T47D (cell line): ENCODE data around the gene FASTK.

ENCODE experiments used
- DNase-seq, 2 experiments: peaks; one replicate each; pipeline versions ENCODE4 v3.0.0 to v3.0.0-alpha.2; 2011 to 2012; ENCODE audit warnings: low read depth in 1 of 2, low spot score in 1 of 2
- JUND ChIP-seq: IDR thresholded peaks from 2 replicates; pipeline ENCODE4 v1.6.1; 2012; ENCODE audit warnings: low read depth
- in situ Hi-C: cut with HindIII; loops from 2 replicates; pipeline ENCODE4 v1.10.0; 2016; ENCODE audit warnings: low sequenced_read_pairs, low pct_unique_long_range_greater_than_20kb

FASTK gene

DNA sequence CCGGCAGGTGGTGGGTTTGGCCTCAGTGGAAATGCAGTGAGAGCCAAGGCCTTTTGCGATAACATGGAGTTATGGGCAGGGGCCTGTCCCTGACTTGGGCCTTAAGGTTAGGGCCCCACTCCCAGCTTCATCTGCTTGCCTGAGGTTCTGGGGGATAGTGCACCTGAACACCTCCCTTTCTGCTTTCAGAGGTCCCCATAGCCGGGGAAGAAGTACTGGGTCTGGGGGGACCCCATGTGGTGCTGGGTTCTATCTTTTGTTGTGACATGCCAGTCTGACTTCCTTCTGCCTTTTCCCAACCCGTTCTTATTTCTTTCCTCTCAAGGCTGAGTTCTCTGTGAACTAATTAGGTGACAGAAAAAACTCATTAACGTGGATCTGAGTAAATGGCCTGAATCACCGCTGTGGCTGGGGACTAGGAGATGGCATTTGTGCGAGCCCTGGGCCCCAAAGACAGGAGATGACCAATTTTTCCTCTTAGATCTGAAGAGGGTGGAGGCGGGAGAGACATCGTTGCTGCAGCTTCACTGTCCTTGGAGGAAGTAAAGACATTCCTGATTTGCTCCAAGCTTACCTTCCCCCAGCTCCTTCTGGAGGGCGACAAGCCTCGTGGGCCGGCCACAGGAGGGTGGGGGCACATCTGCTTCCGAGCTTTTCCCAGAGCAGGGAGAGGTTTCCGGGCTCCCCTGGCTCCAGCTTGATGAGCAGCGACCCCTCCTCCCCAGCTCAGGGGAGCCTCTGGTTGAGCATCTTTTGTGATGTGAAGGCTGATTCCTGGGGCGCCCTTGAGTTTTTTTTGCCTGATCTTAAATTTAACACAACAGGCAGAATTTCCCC, 7.6 kb upstream of the FASTK start:
- DNase-seq, result no peak
- in situ Hi-C loops, result no loop called here
- no peak for TF ChIP-seq JUND

DNA sequence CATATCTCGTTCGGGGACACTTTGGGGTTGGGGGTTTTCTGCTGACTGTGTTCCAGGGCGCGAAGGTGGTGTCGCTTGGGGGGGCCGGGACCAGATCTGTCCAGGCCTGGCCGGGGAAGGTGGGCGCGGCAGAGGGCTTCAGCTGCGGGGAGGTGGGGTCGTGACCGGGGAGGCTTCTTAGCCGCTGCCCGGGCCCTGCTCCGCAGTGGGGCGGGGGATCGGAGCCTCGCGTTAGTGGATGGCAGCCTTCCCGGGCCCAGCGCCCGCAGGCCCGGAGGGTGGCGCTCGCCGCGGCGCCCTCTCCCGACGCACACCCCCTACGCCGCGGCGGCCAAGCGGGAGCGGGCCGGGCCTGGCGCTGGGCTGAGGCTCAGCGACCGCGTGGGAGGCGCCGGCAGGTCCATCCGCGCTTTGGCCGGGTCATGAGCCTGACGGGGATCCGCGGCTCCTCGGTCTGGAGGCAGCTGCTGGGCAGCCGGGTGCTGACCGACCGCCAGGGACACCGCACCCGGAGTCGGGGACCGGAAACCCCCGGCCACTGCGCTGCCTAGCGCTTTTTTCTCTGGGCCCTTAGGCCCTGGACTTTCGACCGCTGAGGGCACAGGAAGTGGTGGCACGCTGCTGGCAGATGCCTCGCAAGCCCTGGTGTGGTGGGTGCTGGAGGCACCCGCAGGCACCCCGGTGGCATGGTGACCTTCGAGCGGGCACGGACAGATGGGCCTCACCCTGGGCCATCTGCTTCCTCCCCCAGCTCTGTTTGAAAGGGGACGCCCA, 6.8 kb upstream of the FASTK start:
- TF ChIP-seq JUND, result no peak
- peak; percentile 45 to 56 for DNase-seq
- in situ Hi-C loops, result no loop called here

DNA sequence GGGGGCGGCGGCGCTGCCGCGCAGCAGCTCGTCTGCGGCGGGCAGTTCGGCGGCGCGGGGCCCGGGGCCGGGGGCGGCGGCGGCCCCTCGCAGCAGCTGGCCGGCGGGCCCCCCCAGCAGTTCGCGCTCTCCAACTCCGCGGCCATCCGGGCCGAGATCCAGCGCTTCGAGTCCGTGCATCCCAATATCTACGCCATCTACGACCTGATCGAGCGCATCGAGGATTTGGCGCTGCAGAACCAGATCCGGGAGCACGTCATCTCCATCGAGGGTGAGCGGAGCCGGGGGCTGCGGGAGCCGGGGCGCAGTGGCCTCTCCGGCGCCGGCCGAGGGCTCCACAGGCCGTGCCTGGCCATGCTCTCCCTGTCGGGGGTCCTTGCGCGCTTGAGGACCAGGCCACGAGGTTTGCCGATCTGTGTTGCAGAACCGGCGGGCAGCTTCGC, 6.2 kb upstream of the FASTK start:
- TF ChIP-seq JUND, result no peak
- DNase-seq, result no peak
- in situ Hi-C loops, result no loop called here

DNA sequence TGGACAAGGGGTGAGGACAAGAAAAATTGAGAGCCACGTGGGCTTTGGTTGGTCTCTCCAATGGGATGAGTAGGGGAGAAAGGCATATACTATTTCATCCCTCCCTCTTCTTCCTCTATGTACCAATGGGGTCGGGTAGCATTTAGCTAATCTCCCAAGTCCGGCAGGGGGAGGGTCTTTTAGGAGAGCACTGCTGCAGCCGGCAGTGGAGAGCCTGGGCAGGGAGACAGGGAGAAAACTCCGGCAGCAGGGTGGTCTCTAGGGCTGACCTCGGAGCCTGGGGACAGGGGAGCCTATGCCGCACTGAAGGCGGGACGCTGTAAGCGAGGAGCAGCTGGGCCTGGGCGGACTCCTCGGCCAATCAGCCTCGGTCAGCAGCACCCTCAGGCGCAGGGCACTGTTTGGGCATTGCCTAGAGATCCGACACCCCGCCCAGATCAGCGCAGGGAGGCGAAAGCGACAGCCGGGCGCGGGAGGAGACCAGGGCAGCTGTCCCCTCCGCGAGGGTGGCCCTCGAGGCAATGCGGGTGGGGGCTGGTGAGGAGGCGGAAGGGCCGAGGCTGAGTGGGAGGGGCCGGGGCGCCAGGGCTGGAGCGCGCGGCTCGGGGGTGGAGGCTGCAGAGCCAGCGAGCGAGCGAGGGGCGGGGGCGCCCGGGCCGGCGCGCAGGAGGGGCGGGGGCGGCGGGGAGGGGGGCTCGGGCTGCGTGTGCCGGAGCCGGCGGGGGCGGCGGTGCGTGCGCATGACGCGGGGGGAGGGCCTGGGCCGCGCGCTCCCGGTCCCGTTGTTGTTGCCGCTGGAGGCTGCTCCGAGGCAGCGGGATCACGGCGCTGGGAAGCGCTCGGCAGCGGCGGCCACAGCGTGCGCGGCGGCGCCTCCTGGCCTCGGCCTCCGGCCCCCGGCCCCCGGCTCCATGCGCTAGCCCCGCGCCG, 5.3 kb upstream of the FASTK start, which contains the start of gene AGAP3:
Gene AGAP3, plus strand, starts transcription at position 785 of the 930 bp plus-strand sequence. CDS start 267 bp downstream, outside the sequence.
- in situ Hi-C loops, result no loop called here
- DNase-seq, result peak; percentile 73 to 94

DNA sequence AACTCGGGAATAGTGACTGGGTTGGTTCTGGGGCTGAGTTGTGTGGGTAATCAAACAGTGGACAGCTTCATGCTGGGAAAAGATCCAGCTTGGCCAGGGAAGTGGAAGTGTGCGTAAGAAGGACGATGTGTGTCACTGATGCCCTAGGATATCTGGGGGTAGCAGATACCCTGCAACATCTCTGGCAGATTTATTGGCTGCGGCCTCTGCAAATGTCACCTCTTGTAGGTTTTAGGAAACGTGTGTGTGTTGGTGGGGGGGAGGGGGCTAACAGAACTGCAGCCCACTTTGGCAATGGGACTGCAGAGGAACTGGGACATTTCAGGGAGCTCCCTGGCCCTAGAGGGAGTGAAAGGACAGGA, 4.7 kb upstream of the FASTK start:
- DNase-seq, result no peak
- TF ChIP-seq JUND, result no peak
- in situ Hi-C loops, result no loop called here

More for the DNA sequence above, 5.3 kb upstream of the FASTK start, which contains the start of gene AGAP3:
- no peak for TF ChIP-seq JUND

DNA sequence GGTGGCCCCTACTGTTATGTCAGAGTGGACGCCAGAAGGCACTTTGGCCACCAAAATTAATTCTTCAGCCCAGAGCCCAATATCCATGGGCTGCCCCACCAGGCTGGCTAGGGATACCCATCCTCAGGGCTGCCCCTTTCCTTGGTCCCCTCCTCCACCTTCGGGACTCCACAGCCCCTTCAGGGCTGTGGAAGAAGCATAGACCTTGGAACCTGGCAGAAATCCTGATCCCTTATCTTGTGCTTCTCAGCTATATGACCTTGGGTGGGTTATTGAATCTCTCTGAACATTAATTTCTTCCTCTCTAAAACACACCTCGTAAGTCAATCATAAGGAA, 3.2 kb upstream of the FASTK start:
- in situ Hi-C loops, result no loop called here
- no peak for TF ChIP-seq JUND
- DNase-seq, result no peak

DNA sequence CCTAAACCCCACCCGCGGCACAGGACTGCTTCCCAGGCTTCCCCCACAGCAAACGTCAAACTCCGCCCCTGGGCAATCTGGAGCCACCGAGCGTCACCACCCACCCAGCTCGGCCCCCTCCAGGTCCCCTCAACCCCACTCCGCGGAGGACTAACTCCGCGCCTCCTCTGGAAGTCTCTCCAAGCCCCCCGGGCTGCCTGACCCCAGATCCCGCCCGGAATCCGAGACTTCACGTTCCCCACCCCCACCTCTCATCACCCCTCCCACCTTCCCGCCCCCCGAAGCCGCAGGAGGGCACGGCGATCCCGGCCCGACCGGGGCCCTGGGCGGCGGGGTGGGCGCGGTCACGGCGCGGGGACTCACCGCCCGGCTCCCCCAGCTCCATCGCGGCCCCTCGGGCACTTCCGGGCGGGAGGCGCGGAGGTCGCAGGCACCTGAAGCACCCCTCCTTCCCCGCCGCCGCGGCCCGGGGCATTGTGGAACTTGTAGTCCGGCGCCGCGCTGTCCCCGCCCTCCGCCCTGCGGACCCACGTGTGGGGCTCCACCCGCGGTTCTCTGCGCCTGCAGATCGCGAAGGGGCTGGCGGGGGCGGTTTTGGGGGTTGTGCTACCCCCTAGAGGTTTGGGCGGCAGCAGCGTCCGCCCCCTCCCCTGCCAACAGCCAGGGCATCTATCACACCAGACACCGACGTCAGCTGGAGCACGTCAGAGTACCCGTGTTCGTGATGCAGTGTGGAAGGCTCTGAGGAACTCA, 2.6 kb upstream of the FASTK start, which contains the start of gene TMUB1:
Gene TMUB1, minus strand, starts transcription at position 423 of the 753 bp plus-strand sequence. CDS start 930 bp downstream, outside the sequence.
- in situ Hi-C loops, result no loop called here
- no peak for TF ChIP-seq JUND
- peak in 1 of 2 experiments; percentile 69 for DNase-seq

DNA sequence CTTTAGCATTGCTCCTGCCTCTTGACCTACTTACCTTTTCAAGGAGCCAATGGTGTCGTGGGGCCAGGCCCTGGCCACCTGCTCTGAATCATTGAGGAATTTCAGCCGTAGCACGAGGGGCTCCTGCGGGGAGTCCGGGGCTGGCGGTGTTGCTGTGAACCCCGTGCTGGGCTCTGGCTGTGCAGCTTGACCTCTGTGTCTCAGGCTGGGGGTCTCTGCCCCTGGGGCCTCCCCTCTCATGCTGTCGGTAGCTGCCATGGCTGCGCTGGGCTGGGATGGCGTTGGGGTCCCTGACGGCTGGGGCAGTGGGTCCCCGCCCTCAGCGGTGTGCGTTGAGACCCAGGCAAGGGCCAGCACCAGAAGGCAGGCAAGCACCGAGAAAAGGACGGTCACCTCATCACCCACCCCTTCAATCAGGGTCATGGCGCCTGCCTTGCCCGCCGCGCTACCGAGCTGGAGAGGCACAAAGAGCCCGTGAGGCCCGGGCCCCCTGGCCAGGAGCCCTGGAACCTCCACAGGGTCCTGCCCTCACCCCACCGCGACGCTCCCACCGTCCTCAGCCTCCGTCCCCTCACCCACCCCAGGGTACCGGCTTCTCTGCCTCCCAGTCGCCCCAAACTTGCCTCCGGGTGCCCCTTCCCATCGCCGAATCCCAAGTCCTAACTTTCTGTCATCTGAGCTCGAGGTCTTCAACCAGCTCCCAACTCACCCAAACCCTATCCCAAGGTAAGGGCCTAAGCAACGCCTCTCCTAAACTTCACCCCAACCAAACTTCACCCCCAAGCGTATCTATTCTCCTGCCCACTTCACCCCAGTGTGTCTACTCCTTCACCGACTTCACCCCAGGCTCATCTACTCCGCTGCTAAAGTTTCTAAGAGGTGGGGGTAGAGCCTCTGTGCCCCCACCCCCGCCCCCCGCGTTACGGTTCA, 1.8 kb upstream of the FASTK start:
- no peak for TF ChIP-seq JUND
- no peak for DNase-seq
- in situ Hi-C loops, result no loop called here

DNA sequence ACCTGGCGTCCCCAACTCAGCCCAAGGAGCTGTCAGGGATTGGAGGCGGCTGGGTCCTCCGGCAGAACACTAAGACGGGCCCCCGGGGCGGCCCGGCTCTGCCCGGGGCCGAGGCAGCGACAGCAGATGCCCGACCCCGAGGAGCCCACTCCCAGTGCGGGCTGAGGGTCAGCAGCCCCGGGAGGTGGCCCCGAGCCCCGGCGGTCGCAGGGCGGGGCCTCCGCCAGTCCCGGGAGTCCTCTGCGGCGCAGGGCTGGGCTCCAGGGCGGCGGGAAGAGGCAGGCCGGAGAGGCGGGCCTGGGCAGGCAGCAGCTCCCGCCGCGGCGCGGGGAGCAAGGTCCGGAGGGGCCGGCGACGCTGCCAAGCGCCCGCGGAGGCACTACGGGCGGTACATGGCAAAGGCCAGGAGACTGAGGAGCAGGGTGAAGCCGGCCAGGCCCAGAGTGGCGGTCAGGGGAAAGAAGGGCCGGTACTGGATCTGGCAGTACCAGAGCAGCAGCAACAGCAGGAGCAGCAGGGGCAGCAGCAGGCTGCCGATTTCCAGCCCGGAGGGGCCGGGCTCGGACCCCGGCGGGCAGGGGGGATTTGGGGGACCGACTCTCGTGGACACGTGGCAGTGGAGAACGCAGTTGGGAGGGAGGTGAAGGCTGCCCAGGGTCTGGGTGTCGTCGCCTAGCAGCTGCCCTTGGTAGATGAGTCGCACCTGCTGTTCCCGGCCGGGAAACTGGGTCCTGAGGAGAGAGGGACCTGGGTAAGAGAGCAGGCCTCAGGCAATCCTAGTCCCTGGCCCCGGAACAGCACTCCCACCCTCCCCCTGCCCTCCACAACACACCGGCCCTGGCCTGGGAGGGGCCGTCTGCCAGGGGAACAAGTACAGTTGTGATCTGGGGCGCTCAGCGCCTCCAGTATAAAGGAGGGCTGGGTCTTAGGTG, 827 bp upstream of the FASTK start:
- TF ChIP-seq JUND, result no peak
- no peak for DNase-seq
- in situ Hi-C loops, result no loop called here

DNA sequence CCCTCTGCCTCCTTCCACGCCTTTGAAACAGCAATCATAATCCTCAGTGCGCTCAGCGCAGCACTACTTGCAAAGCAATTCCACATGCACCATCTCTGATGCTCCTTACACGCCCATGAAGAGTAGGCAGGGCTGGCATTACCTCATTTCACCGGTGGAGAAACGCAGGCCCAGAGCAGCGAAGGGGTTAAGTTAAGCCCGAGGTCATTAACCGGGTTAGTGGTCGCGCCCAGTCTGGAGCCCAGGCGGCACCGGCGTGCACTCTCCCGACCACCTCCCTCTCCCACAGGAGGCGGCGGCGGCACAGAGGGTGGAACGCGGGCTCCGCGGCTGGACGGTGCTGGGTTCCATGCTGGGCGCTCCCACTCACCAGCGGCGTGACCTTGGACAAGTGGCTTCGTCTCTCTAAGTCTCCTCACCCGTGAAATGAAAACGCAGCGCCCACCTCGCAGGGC, 515 bp downstream of the FASTK start:
- no peak for DNase-seq

More for the DNA sequence above, 515 bp downstream of the FASTK start:
- in situ Hi-C loops, result no loop called here
- no peak for TF ChIP-seq JUND
